GM23248 (cell line): ENCODE results near the gene CCDC142.

Experiments
- EZH2 ChIP-seq: fragments of 200-600 bp; sonication (generic); IDR thresholded peaks from 2 replicates; pipeline ENCODE4 v1.6.1; 2018; ENCODE audit warnings: antibody characterized with exemption, mild to moderate bottlenecking; ENCODE audit not compliant: insufficient read depth, poor library complexity, severe bottlenecking
- EZH2phosphoT487 ChIP-seq: fragments of 200-600 bp; sonication (generic); IDR thresholded peaks from 2 replicates; pipeline ENCODE4 v1.6.1; 2018; ENCODE audit warnings: antibody characterized with exemption, moderate library complexity, mild to moderate bottlenecking, low read depth; ENCODE audit not compliant: insufficient read depth

- TF ChIP-seq EZH2phosphoT487 = no peak
- no peak for TF ChIP-seq EZH2
Observed at GRCh38 chr2:74507145-74507925, 24.5 kb upstream of the CCDC142 start, which contains the start of gene PCGF1.
